Germinal center (tissue), 1 donor: ENCODE measurements around the gene TMEM245.

Experiments used
- DNase-seq: peaks from one replicate; pipeline ENCODE4 v3.0.0; 2012; ENCODE audit warnings: mixed read lengths, low spot score

TMEM245 gene

DNA sequence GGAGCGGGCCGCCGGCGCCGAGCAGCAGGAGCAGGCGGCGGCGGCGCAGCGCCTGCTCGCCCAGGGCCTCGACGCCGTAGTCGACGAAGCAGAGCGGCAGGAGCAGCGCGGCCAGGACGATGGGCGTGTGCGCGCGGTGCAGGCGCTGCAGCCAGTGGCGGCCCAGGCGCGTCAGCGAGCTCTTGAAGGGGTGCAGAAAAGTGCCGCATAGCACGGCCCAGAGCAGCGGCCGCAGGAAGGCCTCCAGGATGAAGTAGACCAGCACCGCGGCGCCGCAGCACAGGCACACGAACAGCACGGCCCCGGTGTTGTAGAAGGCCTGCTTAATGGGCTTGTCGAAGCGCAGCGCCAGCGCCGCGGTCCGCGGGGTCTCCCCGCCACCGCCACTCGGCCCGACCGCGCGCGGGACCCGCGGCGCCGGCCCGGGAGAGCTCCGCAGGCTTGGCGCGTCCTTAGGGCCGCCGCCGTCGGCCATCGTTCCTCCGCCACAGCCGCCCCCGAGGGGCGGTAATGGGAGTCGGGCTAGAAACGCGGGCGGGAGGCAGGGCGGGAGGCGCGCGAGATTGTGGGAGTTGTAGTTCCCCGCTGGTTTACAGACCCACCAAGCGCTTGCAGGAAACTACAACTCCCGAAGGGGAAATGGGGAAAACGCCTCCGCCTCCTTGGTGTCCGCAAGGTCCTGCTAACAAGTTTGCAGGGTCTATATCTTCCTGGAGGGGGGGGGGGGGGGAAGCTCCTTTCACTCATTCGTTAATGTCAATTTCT lies at the start of gene TMEM245:
TSS of gene TMEM245 (minus strand) at position 509 of the 765 bp plus-strand sequence. CDS start at position 475, 34 bp downstream.
- DNase-seq, result peak; percentile 93

GRCh38 chr9:109168170-109168569 lies 48.4 kb upstream of the TMEM245 start:
- no peak for DNase-seq

GRCh38 chr9:109167716-109168115 lies 48.0 kb upstream of the TMEM245 start:
- DNase-seq, result no peak

GRCh38 chr9:109166771-109167601 lies 47.2 kb upstream of the TMEM245 start, which contains the start of gene FRRS1L:
Gene FRRS1L, minus strand, starts transcription at chr9:109167249. Its CDS starts 111 bp downstream, at chr9:109167138.
- no peak for DNase-seq

- no peak for DNase-seq
These were observed 46.5 kb upstream of the TMEM245 start for GRCh38 chr9:109166171-109166770.

DNA sequence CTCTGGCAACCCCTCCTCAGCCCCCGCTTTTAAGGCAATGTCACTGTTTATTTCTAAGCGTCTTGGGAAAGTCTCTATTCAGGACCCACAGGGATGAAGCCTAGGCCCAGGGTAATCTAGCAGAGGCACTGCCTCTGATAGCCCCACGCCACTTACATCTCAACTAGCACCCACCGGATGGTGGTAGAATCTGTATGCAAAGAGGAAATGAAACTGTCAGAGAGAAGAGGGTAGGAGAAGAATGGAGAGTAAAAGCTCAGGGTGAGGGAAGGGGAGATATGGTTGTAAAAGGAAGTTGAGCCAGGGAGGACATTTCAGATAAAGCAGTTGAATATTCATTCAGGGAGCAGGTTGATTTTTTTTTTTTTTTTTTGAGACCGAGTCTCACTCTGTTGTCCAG lies 44.3 kb upstream of the TMEM245 start:
- DNase-seq, result peak; percentile 42

- no peak for DNase-seq
These were observed 43.4 kb upstream of the TMEM245 start for GRCh38 chr9:109163194-109163593.

DNA sequence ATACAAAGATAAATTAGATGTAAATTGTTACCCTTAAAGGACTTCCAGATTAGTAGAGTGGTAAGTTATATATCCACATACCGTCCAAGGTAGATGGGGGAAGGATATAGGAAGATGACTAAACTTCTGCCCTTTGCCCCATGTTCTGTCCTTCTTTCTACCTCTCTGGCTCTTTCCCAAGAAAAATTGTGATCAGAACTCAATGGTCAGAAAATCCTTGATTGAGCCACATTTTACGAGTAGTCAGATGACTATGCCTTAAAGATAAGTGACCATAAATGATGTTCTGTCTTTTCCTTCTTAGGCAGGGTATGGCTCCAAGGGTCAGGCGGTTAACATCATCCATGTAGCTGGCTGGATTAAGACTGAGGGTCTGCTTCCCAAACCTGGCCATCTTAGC lies 42.9 kb upstream of the TMEM245 start:
- DNase-seq, result no peak

DNA sequence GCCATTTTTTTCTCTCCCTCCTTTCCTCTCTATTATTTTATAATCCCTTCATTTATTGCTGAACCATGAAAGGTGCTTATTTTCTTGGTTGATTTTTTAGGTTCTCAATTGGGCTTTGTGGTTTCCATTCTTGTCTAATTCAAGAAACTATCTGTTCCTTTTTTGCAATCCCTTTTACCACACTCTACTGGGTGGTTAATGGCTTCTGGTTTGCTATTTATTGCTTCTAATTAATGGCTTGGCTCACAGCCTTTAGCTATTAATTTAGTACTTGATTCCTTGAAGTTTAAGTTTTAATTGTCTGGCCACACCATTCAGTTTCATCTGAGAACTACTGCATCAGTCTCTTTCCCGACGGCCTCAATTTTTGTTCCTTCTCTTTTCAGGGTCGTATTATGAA lies 41.7 kb upstream of the TMEM245 start:
- no peak for DNase-seq

DNA sequence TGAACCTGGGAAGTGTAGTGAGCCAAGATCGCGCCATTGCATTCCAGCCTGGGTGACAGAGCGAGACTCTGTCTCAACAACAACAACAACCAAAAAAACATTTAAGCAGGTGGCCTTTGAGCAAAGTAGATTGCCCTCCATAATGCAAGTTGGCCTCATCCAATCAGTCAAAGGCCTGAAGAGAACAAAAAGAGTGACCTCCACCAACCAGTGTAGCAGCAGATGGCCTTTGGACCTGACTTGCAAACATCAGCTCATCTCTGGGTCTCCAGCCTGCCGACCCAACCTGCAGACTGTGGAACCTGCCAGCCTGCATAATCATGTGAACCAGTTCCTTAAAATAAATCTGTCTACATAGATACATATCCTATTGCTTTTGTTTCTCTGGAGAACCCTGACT lies 39.8 kb upstream of the TMEM245 start:
- DNase-seq, result no peak

DNA sequence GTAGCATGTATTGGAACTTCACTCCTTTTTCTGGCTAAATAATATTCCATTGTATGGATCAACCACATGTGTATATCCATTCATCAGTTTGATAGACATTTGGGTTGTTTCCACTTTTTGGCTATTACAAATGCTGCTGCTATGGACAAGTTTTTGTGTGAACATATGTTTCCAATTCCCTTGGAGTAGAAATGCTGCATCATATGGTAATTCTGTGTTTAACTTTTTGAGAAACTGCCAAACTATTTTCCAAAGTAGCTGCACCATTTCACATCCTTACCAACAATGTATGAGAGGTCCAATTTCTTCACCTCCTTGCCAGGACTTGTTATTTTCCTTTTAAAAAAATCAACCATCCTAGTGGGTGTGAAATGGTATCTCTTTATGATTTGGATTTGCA lies 38.9 kb upstream of the TMEM245 start:
- DNase-seq, result no peak

DNA sequence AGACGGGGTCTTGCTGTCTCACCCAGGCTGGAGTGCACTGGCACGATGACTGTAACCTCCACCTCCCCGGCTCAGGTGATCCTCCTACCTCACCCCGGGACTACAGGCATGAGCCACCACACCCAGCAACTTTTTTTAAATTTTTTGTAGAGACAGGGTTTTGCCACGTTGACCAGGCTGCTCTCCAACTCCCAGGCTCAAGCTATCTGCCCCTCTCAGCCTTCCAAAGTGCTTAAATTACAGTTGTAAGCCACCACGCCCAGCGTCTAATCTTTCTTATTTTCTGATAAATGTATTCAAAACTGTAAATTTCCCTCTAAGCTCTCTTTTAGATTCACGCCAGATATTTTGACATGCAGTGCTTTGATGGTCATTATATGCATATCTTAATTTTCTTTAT lies 37.0 kb upstream of the TMEM245 start:
- DNase-seq, result no peak

DNA sequence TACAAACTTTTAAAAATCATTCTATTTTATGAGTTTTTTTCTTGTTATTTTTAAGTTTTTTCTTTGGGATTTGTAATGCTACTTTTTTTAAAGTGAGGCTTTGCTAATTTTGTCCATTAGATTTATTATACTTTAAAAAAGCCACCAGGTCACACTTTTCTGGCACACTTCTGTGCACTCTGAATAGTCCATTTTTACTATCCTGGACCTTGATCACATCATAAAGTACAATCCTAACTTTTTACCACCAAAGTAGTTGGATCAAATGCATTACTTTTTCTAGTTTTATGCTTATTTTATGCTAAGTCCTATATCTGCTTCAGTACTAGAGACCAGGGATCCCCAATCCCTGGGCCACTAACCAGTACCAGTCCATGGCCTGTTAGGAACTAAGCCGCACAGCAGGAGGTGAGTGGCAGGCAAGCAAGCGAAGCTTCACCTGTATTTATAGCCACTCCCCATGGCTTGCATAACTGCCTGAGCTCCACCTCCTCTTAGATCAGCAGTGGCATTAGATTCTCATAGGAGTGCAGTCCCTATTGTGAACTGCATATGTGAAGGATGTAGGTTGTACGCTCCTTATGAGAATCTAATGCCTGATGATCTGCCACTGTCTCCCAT lies 31.3 kb upstream of the TMEM245 start:
- no peak for DNase-seq

DNA sequence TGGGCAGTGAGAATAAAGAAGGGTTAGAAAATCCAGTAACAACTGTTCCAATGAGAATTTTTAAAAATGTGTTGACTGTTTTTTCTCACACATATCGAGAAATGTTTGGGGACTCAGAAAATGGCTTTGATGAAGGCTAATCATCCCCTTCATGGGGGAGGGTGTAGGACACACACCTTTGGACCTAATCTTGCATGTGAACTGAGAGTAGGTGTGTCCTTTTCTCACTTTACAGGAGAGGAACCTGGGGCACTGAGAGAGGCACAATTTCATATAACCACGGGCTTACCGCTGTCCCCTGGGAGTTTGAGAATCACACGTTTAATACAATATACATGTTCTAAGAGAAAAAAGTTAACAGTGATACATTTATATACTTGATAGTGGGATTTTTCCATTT lies 30.0 kb upstream of the TMEM245 start:
- DNase-seq, result no peak

DNA sequence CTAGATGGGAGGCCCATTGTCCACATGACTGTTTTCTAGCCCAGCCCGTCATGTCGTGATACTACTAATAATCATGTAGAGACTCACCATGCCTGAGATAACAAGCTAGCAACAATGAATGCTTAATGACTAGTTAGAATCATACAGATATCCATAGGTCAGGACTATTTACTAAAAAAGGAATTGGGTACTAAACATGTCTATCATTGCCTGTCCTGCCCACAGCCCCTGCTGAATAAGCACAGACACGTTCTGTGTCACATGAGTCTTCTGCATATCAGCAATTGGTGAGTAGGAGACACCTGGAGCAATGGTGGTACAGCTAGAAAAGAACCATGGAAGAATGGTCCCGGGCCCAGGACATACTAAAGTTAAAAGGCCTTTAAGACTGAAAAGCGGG lies 29.3 kb upstream of the TMEM245 start:
- no peak for DNase-seq

DNA sequence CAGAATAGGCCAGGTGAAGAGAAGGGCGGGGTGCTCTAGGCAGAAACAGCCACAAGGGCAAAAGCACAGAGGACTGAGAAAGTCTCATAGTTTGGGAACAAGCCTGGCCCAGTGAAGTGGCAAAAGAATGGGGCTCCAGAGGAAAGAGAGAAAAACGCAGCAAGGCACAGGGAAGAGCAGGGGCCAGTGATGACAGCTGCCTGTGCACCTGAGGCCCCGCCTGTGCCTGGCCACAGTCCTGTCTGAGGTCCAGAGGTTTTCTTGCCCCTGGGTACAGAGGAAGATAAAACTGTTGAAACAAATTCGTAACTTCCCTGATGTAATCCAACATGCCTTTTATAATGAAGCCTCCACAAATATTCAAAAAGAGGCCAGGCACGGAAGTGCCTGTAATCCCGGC lies 25.3 kb upstream of the TMEM245 start:
- DNase-seq, result no peak

DNA sequence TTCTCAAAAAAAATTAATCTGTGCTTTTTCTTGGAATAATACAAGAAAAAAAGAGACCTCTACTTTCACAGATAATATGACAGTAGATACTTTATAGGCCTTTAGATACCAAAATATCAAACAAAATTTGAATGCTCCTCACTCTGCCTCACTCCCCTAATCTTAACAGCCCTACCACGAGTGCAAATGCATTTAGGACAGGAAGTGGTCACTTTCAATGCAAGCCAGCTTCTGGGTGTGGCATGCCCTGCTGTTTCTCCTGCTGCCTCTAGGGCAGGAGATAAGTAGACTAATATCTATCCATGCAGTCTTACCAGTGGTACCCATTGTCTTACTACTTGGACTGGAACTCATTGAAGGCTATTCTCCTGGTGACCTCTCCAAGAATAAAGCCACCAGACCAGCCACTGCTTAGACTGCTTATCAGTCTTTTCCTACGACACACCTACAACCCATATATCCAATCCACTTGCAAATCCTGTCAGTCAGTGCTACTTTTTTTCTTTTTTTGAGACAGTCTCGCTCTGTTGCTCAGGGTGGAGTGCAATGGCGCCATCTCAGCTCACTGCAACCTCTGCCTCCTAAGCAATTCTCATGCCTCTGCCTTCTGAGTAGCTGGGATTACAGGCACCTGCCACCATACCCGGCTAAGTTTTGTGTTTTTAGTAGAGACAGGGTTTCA lies 24.3 kb upstream of the TMEM245 start:
- peak; percentile 26 for DNase-seq

DNA sequence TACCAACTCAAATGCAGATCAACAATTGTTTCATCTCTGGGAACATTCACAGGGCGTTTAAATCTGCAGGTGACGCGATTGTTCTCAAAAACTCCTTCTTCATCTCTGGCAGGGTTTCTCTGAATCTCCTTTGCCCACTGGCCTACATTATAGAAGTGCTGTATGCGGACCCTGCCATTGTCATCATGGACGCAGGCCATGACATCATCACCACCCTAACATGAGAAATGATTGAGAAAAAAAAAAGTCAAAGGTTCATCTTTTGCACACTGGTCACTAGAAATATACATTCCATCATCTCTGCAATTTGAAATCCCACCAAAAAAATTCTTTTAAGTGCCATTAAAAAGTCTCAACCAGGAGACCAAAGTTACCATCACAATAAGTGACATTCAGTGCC lies 21.6 kb upstream of the TMEM245 start:
- DNase-seq, result no peak

DNA sequence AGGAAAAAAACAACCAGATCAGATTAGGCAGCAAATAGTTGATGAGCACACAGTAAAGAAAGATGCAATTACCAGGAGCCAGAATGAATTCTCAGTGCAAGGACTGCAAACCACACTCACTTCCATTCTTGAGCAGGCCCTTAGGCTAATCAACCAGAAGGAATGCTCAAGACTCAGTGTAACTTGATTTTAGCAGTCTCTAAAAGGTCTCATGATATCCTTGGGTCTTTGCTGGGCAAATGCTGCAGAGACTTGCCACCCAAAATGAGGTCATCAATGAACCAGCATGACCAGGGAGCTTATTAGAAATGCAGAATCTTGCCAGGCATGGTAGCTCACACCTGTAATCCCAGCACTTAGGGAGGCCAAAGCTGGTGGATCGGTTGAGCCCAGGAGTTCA lies 20.1 kb upstream of the TMEM245 start:
- no peak for DNase-seq

DNA sequence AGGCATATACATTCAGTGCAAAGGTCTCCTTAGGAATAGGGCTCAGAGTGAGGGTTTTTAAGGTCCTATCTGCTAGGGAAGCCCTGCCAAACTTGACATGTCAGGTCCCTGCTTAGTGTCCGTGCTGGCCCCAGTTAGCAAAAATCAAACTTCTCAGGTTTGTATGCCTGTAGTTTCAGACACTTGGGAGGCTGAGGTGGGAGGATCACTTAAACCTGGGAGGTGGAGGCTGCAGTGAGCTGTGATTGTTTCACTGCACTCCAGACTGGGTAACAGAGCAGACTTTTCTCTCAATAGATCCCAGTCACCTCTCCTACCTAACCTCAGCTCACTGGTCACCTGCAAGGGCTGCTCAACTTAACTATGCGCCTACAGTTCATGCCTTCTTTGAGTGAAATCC lies 18.7 kb upstream of the TMEM245 start:
- DNase-seq, result no peak

DNA sequence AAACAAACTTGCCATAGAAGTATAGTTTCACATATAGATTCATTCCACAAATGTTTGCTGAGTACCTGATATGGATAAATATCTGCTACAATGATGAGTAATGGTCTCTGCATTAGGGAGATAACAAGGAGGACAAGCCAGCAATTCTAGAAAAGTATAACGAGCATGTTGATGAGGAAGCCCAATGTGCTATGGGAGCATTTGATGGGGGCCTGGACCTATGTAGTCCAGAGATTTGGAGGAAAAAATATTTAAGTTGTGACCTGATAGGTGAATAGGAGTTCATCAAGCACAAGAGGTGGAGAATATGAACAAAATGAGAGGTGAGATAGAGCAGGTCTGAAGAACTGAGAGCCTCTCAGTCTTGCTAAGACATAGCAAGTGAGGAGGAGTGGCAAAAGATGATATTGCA lies 14.4 kb upstream of the TMEM245 start:
- no peak for DNase-seq

DNA sequence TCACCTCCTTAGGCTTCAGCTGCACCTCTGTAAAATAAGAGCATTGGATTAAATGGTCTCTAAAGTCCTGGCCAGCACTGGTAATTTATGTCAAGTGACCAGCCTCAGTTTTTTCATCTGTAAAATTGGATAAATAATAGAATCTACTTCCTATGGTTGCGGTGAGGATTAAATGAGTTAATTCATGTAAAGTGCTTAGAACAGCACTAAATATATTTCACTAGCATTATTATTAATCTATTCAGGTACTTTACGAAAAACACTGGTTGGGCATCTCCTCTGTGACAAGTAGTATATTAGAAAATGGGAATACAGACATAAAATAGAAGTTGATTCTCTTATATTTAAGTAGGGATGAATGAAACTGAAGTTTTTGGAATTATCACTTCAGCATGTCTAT lies 13.8 kb upstream of the TMEM245 start:
- no peak for DNase-seq
